Tongue (tissue), 2 donors: ENCODE results near the gene ABLIM3. TPM values are rescaled to one million over a fixed set of nuclear protein-coding genes. Genes with fewer than 3 reads are reported as not detected.

ENCODE experiments used
- DNase-seq: peaks from one replicate; pipeline ENCODE4 v3.0.0-alpha.2; 2015
- total RNA-seq: library from RNA; depleted of rRNA; stranded (reverse); fragments of >200 nt; gene quantifications from one replicate; pipeline ENCODE4 v1.2.3, GENCODE V29; 2014

The ABLIM3 gene
- total RNA-seq, 1 donor from 2014 or later: 25.4 TPM

- DNase-seq: no peak
Measured at GRCh38 chr5:149309354-149309753, 168.1 kb downstream of the ABLIM3 start.

Other genes with a start within 250 kb of the ABLIM3 start
- gene SH3TC2, start 78.4 kb upstream of the ABLIM3 start, total RNA-seq: 5.1 TPM
- 121 TPM for gene AFAP1L1, start 130.4 kb downstream of the ABLIM3 start, total RNA-seq
- 19.6 TPM for gene GRPEL2, start 204.0 kb downstream of the ABLIM3 start, total RNA-seq
- 8.1 TPM for gene PCYOX1L, start 216.6 kb downstream of the ABLIM3 start, total RNA-seq
- 56.1 TPM for gene IL17B, start 237.8 kb downstream of the ABLIM3 start, total RNA-seq